ENCODE results near the gene GALNT18. TPM values are rescaled to one million over a fixed set of nuclear protein-coding genes. Genes with fewer than 3 reads are reported as not detected.

GALNT18 gene
- total and polyA plus RNA-seq, 2 donors (not counting 3 experiments of a cell fraction or from before 2014, with no cell fraction given) = 0.17 to 0.18 TPM

- no TSS peak for BruUV-seq (replicated peaks)
Observed at GRCh38 chr11:11604370-11604990, 17.3 kb downstream of the GALNT18 start.

More at GRCh38 chr11:11604370-11604990, 17.3 kb downstream of the GALNT18 start:
- no peak overlapping the region for H2AFZ ChIP-seq (ENCODE audit: low read depth, low read length)
- H3K36me3 ChIP-seq (ENCODE audit: control insufficient read depth in 2 of 2, extremely low read depth in 1 of 2, insufficient read depth in 2 of 2, low read length in 2 of 2) = no peaks in the 10 kb centered on the region
- FAIRE-seq (no peak), DNase-seq (ENCODE audit: low read depth, low spot score) (no peak)
- H3K4me1 ChIP-seq (ENCODE audit: control insufficient read depth, extremely low read depth, insufficient read depth, low read length) = no peaks in the 10 kb centered on the region
- CTCF ChIA-PET = no interaction called here
- POLR2A ChIA-PET = no interaction called here
- no peaks in the 10 kb centered on the region for H3K79me2 ChIP-seq (ENCODE audit: control insufficient read depth, insufficient read depth, low read length)
- no peaks in the 10 kb centered on the region for H4K20me1 ChIP-seq (replicated peaks; ENCODE audit: control insufficient read depth, extremely low read depth, insufficient read depth, low read length)
- peaks cover 0 to 2% of the 10 kb centered on the region in 2 experiments for H3K27me3 ChIP-seq (ENCODE audit: control insufficient read depth in 2 of 2, insufficient read depth in 2 of 2, low read length in 2 of 2)
- no peak overlapping the region for H3K4me3 ChIP-seq (replicated peaks in 1 of 3; ENCODE audit: insufficient read depth in 1 of 3, low read depth in 1 of 3, low read length in 3 of 3)
- H3K9ac ChIP-seq (replicated peaks; ENCODE audit: extremely low read depth, insufficient read depth, low read length) = no peak overlapping the region
- H3K27ac ChIP-seq (ENCODE audit: insufficient read depth, low read depth, low read length) = no peak overlapping the region
- H3K9me3 ChIP-seq (replicated peaks; ENCODE audit: control insufficient read depth, insufficient read depth, low read length) = no peaks in the 10 kb centered on the region
- intact Hi-C loops (cut with micrococcal nuclease) = no loop called here
- dilution Hi-C loops (cut with MboI; ENCODE audit: extremely low pct_ligation_motif_present, low sequenced_read_pairs) = no loop called here
- TF ChIP-seq GATA2 (IDR thresholded peaks at IDR 0.05; ENCODE audit: insufficient read depth, insufficient read length, low read depth, low read length) (no peak), EZH2 (IDR thresholded peaks at IDR 0.05; ENCODE audit: borderline replicate concordance, low read depth, low read length, severe bottlenecking) (no peak), JUN (IDR thresholded peaks at IDR 0.05; ENCODE audit: borderline replicate concordance, insufficient read depth, insufficient read length, low read depth) (no peak), MYC (IDR thresholded peaks at IDR 0.05; ENCODE audit: low read depth, low read length) (no peak), POLR2A (IDR thresholded peaks at IDR 0.05; ENCODE audit: low read depth, low read length) (no peak), POLR2AphosphoS5 (IDR thresholded peaks at IDR 0.05; ENCODE audit: insufficient read depth, low read depth, low read length) (no peak), FOS (IDR thresholded peaks at IDR 0.05; ENCODE audit: borderline replicate concordance, insufficient read depth, low read length) (no peak)
- TF ChIP-seq, protein P1, sequence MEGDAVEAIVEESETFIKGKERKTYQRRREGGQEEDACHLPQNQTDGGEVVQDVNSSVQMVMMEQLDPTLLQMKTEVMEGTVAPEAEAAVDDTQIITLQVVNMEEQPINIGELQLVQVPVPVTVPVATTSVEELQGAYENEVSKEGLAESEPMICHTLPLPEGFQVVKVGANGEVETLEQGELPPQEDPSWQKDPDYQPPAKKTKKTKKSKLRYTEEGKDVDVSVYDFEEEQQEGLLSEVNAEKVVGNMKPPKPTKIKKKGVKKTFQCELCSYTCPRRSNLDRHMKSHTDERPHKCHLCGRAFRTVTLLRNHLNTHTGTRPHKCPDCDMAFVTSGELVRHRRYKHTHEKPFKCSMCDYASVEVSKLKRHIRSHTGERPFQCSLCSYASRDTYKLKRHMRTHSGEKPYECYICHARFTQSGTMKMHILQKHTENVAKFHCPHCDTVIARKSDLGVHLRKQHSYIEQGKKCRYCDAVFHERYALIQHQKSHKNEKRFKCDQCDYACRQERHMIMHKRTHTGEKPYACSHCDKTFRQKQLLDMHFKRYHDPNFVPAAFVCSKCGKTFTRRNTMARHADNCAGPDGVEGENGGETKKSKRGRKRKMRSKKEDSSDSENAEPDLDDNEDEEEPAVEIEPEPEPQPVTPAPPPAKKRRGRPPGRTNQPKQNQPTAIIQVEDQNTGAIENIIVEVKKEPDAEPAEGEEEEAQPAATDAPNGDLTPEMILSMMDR (IDR thresholded peaks at IDR 0.05; ENCODE audit: extremely low read depth in 1 of 2, insufficient read depth in 1 of 2, low read depth in 1 of 2, low read length in 2 of 2) = no peak
- TF ChIP-seq, protein P2, sequence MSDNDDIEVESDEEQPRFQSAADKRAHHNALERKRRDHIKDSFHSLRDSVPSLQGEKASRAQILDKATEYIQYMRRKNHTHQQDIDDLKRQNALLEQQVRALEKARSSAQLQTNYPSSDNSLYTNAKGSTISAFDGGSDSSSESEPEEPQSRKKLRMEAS (IDR thresholded peaks at IDR 0.05; ENCODE audit: insufficient read depth, insufficient read length) = no peak
- H3K4me2 ChIP-seq (ENCODE audit: insufficient read depth, low read length) = no peak overlapping the region
- no peaks in the 10 kb centered on the region for H3K9me1 ChIP-seq (replicated peaks; ENCODE audit: control insufficient read depth, extremely low read depth, insufficient read depth, low read length)

Data from endothelial cell of umbilical vein (primary cell).